BLaER1 treated with 17β-estradiol and CSF1 and Interleukin-3, amounts not matched to agents 10 nM and 100 nM (cell line): ENCODE data around the gene SFMBT2.

ENCODE experiments used
- H3K27ac ChIP-seq, 11 experiments: shearing (Covaris generic); formaldehyde crosslinking; 2 replicates each; pipeline ENCODE4 v1.8.1; 2022
- H3K27me3 ChIP-seq, 11 experiments: shearing (Covaris generic); formaldehyde crosslinking; 2 replicates each; pipeline ENCODE4 v1.8.1; 2022
- H3K36me3 ChIP-seq, 11 experiments: shearing (Covaris generic); formaldehyde crosslinking; 2 replicates each; pipeline ENCODE4 v1.8.1; 2022
- H3K4me1 ChIP-seq, 10 experiments: shearing (Covaris generic); formaldehyde crosslinking; 2 replicates each; pipeline ENCODE4 v1.8.1; 2022
- H3K4me2 ChIP-seq, 11 experiments: shearing (Covaris generic); formaldehyde crosslinking; 2 replicates each; pipeline ENCODE4 v1.8.1; 2022
- H3K4me3 ChIP-seq, 10 experiments: shearing (Covaris generic); formaldehyde crosslinking; 2 replicates each; pipeline ENCODE4 v1.8.1; 2022
- H3K9ac ChIP-seq, 11 experiments: shearing (Covaris generic); formaldehyde crosslinking; 2 replicates each; pipeline ENCODE4 v1.8.1; 2022
- H3K9me3 ChIP-seq, 11 experiments: shearing (Covaris generic); formaldehyde crosslinking; replicated peaks in 1 of 11; 2 replicates each; pipeline ENCODE4 v1.8.1; 2022
- H4K20me1 ChIP-seq, 11 experiments: shearing (Covaris generic); formaldehyde crosslinking; 2 replicates each; pipeline ENCODE4 v1.8.1; 2022
- Cebpa-rat ChIP-seq, 11 experiments: shearing (Covaris generic); IDR thresholded peaks; 2 replicates each; pipeline ENCODE4 v1.8.1; 2022

SFMBT2 gene

DNA sequence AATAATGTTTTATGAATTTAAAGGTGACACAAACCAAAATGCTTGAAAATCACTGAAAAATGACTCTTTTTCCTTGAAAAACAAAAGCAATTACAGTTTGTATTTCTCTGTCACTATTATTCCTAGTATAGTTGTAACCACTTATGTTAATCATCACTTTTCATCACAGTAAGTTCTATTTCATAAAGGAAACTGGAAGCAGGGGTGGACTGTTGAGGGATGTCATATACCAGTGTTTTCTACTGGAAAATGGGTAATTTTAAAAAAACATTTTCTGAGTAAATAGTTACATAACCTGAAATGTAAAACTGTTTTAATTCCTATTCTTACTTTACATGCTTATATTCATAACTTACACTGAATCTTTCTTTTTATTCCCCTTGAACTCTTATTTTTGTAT is 32.2 kb upstream of the SFMBT2 start:
- Histone ChIP-seq H3K9me3 (peaks cover 2 to 4% (median 3%) of the 10 kb centered on the region in 11 experiments; a peak in 19 of 22 replicates), H4K20me1 (no peaks in the 10 kb centered on the region), H3K9ac (no peak overlapping the region), H3K36me3 (no peaks in the 10 kb centered on the region), H3K27me3 (no peaks in the 10 kb centered on the region), H3K4me2 (no peak overlapping the region), H3K27ac (no peak overlapping the region), H3K4me1 (peaks cover 32 to 49% (median 39%) of the 10 kb centered on the region in 10 experiments), H3K4me3 (no peak overlapping the region)
- no peak for TF ChIP-seq Cebpa-rat (IDR thresholded peaks at IDR 0.05)

- Histone ChIP-seq H3K9ac (no peak overlapping the region), H3K27ac (no peak overlapping the region)
Measured at GRCh38 chr10:7441403-7442147, 30.7 kb upstream of the SFMBT2 start.

DNA sequence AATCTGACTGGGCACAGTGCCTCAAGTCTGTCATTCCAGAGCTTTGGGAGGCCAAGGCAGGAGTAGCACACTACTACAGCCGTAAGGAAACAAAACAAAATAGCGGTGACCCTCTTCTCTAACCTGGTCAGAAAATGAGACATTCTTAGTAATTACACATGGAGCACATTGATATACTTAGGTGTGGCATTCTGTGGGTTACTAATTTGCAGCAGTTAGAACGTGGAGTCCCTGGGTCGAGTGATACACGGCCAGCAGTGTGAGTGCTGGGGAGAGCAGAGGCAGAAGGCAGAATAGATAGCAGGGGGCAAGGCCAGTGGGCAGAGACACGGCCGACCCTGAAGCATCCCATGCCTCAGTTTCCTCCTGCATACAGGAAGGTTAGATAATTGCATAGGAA is 28.9 kb upstream of the SFMBT2 start:
- peak overlapping the region in 7 of 11 experiments; percentile 8 to 83 (median 62); a peak in 7 of 22 replicates for H3K4me2 ChIP-seq
- peaks cover 34 to 58% (median 44%) of the 10 kb centered on the region in 10 experiments for H3K4me1 ChIP-seq
- no peaks in the 10 kb centered on the region for H3K27me3 ChIP-seq

More at GRCh38 chr10:7441403-7442147, 30.7 kb upstream of the SFMBT2 start:
- H3K4me3 ChIP-seq: no peak overlapping the region
- no peaks in the 10 kb centered on the region for H3K9me3 ChIP-seq
- H3K4me1 ChIP-seq: peaks cover 41 to 62% (median 51%) of the 10 kb centered on the region in 10 experiments
- no peaks in the 10 kb centered on the region for H3K27me3 ChIP-seq
- no peak for TF ChIP-seq Cebpa-rat (IDR thresholded peaks at IDR 0.05)
- no peaks in the 10 kb centered on the region for H4K20me1 ChIP-seq
- H3K4me2 ChIP-seq: no peak overlapping the region
- H3K36me3 ChIP-seq: no peaks in the 10 kb centered on the region

DNA sequence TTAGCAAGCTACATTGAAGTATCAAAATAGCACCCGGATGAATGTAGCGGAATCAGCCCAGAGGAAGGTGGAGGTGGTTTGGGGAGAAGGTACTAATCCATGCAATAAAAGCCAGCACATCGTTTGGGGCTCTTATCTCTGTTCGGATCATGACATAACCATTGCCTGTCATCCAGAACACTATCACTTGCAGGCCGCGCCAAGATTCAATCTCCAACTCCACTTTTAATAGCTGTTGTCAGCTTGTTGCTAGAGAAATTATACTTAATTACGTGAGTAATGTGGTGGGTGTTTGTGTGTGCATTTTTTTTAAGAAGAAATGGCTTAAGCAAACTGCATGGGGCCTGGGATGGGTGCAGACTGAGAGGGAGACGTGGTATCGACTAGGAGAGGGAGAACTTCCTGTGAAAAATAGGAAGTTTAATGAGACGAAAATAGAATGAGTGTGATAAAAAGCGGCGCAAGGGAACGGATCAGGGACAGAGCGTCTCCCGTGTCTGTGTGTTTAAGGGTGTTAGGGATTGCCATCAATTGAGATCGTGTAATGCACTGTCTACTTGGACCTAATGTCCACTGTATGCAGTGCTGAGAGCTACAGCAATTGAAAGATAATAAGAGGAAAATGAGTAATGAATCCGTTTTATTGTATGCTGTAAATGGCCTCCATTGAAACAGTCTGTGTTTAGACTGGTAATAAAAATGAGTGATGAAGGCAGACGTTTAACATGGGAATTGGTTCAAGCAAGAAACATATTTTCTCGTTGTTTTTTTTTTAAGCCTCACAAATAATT is 27.6 kb upstream of the SFMBT2 start:
- Histone ChIP-seq H3K9me3 (no peaks in the 10 kb centered on the region), H3K36me3 (no peaks in the 10 kb centered on the region), H3K4me3 (no peak overlapping the region), H3K9ac (no peak overlapping the region), H4K20me1 (no peaks in the 10 kb centered on the region), H3K27me3 (no peaks in the 10 kb centered on the region), H3K4me2 (peak overlapping the region; percentile 14 to 83 (median 50)), H3K4me1 (peaks cover 23 to 47% (median 37%) of the 10 kb centered on the region in 10 experiments), H3K27ac (no peak overlapping the region)
- no peak for TF ChIP-seq Cebpa-rat (IDR thresholded peaks at IDR 0.05)

More for the DNA sequence above, 28.9 kb upstream of the SFMBT2 start:
- Histone ChIP-seq H3K4me3 (no peak overlapping the region), H3K36me3 (no peaks in the 10 kb centered on the region), H3K9me3 (no peaks in the 10 kb centered on the region), H3K9ac (no peak overlapping the region), H4K20me1 (no peaks in the 10 kb centered on the region), H3K27ac (no peak overlapping the region)
- no peak for TF ChIP-seq Cebpa-rat (IDR thresholded peaks at IDR 0.05)

DNA sequence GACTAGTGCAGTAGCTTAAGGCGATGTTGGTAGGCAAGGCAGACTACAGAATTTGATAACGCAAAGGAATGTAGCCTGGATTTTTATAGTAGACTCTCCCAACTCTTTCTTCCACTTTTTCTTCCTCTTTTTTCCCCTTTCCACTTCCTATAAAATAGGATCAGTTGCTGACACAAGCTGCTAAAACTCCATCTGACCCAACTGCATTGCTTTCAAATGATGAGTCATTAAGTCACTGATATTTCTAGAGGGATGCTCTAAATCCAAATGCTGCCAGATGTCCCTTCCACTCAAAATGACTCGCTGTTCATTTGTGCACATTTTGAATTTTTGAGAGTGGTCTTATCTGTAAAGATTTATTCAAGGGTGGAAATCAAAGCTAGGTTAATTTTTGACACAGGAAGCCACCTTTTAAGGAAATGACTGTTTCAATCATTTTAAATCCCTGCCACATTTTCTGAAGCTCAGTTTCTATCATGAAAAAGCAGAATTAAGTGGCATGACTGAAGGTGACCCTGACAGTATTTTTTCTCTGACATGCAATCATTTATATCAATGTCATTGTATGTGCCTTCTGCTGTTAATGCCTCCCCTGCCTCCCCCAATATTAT is 25.8 kb upstream of the SFMBT2 start:
- no peak for TF ChIP-seq Cebpa-rat (IDR thresholded peaks at IDR 0.05)
- Histone ChIP-seq H3K4me1 (peaks cover 23 to 51% (median 37%) of the 10 kb centered on the region in 10 experiments), H3K27ac (peak overlapping the region in 6 of 11 experiments; percentile 10 to 41 (median 32); a peak in 8 of 22 replicates), H3K27me3 (no peaks in the 10 kb centered on the region), H4K20me1 (no peaks in the 10 kb centered on the region), H3K36me3 (no peaks in the 10 kb centered on the region), H3K4me3 (no peak overlapping the region), H3K9ac (peak overlapping the region in 1 of 11 experiments; percentile 25; a peak in 2 of 22 replicates), H3K4me2 (peak overlapping the region; percentile 38 to 90 (median 65)), H3K9me3 (no peaks in the 10 kb centered on the region)

DNA sequence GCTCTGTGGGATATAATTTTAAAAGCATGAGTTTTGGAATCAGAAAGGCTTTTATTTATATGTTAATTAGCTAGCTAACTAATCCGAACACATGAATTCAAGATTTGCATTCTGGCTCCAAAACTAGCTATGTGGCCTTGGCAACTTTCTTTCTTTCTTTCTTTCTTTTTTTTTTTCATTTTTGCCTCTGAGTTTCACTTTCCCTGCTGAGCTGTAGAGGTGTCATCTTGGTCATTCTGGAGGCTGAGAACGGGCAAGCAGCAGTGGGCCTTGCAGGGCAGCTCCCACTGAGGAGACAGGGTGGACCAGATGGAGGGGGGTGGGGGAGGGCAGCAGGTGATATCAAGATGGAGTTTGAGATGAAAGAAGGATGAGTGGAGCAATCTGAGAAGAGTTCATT is 24.8 kb upstream of the SFMBT2 start:
- H3K9me3 ChIP-seq: no peaks in the 10 kb centered on the region
- no peak for TF ChIP-seq Cebpa-rat (IDR thresholded peaks at IDR 0.05)
- no peaks in the 10 kb centered on the region for H4K20me1 ChIP-seq
- H3K4me1 ChIP-seq: peaks cover 23 to 51% (median 37%) of the 10 kb centered on the region in 10 experiments
- H3K36me3 ChIP-seq: no peaks in the 10 kb centered on the region
- no peaks in the 10 kb centered on the region for H3K27me3 ChIP-seq
- H3K4me2 ChIP-seq: peak overlapping the region in 7 of 11 experiments; percentile 38 to 90 (median 76); a peak in 10 of 22 replicates
- H3K9ac ChIP-seq: no peak overlapping the region
- no peak overlapping the region; a peak in 1 of 22 replicates for H3K27ac ChIP-seq
- H3K4me3 ChIP-seq: no peak overlapping the region

DNA sequence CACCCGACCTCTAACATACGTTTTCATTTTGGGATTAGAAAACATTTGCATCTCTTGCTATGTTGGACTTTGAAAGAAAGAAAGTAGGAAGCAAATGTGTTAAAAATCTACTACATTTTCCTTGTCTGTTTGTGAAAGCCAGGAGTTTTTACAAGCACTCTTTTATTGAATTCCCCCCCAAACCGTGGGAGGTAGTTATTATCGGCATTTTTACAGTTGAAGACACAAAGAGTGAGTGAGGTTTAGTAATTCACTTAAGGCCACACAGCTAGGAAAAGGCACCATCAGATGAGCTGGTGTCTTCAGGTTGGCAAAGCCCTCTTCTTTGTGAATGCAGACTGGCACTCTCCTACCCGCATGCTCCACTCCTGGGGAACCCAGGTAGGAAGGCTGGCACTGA is 23.5 kb upstream of the SFMBT2 start:
- TF ChIP-seq Cebpa-rat (IDR thresholded peaks at IDR 0.05): no peak
- Histone ChIP-seq H3K36me3 (no peaks in the 10 kb centered on the region), H3K9me3 (no peaks in the 10 kb centered on the region), H3K9ac (no peak overlapping the region), H3K4me1 (peaks cover 23 to 48% (median 36%) of the 10 kb centered on the region in 10 experiments), H3K4me2 (no peak overlapping the region; a peak in 1 of 22 replicates), H3K27me3 (no peaks in the 10 kb centered on the region), H3K27ac (no peak overlapping the region), H3K4me3 (no peak overlapping the region), H4K20me1 (no peaks in the 10 kb centered on the region)

- H3K9me3 ChIP-seq: no peaks in the 10 kb centered on the region
- H3K4me1 ChIP-seq: peaks cover 19 to 43% (median 31%) of the 10 kb centered on the region in 10 experiments
- no peaks in the 10 kb centered on the region for H4K20me1 ChIP-seq
- no peaks in the 10 kb centered on the region for H3K36me3 ChIP-seq
- no peak overlapping the region for H3K4me3 ChIP-seq
- no peak for TF ChIP-seq Cebpa-rat (IDR thresholded peaks at IDR 0.05)
- no peaks in the 10 kb centered on the region for H3K27me3 ChIP-seq
- H3K4me2 ChIP-seq: peak overlapping the region in 10 of 11 experiments; percentile 4 to 44 (median 27); a peak in 12 of 22 replicates
- no peak overlapping the region for H3K27ac ChIP-seq
- H3K9ac ChIP-seq: no peak overlapping the region
Measured at GRCh38 chr10:7433861-7434260, 23.0 kb upstream of the SFMBT2 start.
